H9 (cell line): ENCODE measurements around the gene CNBD2. TPM values are rescaled to one million over a fixed set of nuclear protein-coding genes. Genes with fewer than 3 reads are reported as not detected.

Experiments used
- DNase-seq: peaks from one replicate; pipeline ENCODE4 v3.0.0-alpha.2; 2017
- H2AFZ ChIP-seq: one replicate; pipeline ENCODE4 v1.6.1; 2013; ENCODE audit warnings: mild to moderate bottlenecking, low read length, control low read depth, moderate library complexity
- H2AK5ac ChIP-seq: 2 replicates; pipeline ENCODE4 v1.6.1; 2013; ENCODE audit warnings: low read length, control low read depth, mixed read lengths; ENCODE audit not compliant: insufficient read length
- H2BK120ac ChIP-seq: one replicate; pipeline ENCODE4 v1.6.1; 2013; ENCODE audit warnings: low read depth, mild to moderate bottlenecking, low read length, control low read depth, inconsistent platforms; ENCODE audit not compliant: poor library complexity, severe bottlenecking
- H2BK12ac ChIP-seq: 2 replicates; pipeline ENCODE4 v1.6.1; 2013; ENCODE audit warnings: low read length, control low read depth, mixed read lengths, low read depth; ENCODE audit not compliant: insufficient read length
- H2BK15ac ChIP-seq: 2 replicates; pipeline ENCODE4 v1.6.1; 2013; ENCODE audit warnings: low read depth, low read length, control low read depth
- H2BK20ac ChIP-seq: one replicate; pipeline ENCODE4 v1.6.1; 2013; ENCODE audit warnings: low read depth, mild to moderate bottlenecking, low read length, control low read depth, inconsistent platforms; ENCODE audit not compliant: poor library complexity, severe bottlenecking
- H2BK5ac ChIP-seq: 2 replicates; pipeline ENCODE4 v1.6.1; 2013; ENCODE audit warnings: low read length, control low read depth, mixed read lengths; ENCODE audit not compliant: insufficient read length
- H3K14ac ChIP-seq: 2 replicates; pipeline ENCODE4 v1.6.1; 2013; ENCODE audit warnings: low read length, control low read depth; ENCODE audit not compliant: insufficient read depth
- H3K18ac ChIP-seq: 2 replicates; pipeline ENCODE4 v1.6.1; 2013; ENCODE audit warnings: low read depth, mild to moderate bottlenecking, mixed read lengths, low read length, control low read depth; ENCODE audit not compliant: insufficient read length
- H3K23ac ChIP-seq: 2 replicates; pipeline ENCODE4 v1.6.1; 2013; ENCODE audit warnings: low read length, control low read depth, mixed read lengths, low read depth; ENCODE audit not compliant: insufficient read length
- H3K23me2 ChIP-seq: 2 replicates; pipeline ENCODE4 v1.6.1; 2013; ENCODE audit warnings: low read depth, mild to moderate bottlenecking, mixed read lengths, low read length, control low read depth; ENCODE audit not compliant: insufficient read length, poor library complexity, severe bottlenecking
- H3K27ac ChIP-seq: 2 replicates; pipeline ENCODE4 v1.5.1; 2013; ENCODE audit warnings: low read length, control low read depth, mixed read lengths, low read depth; ENCODE audit not compliant: insufficient read length
- H3K27me3 ChIP-seq: 2 replicates; pipeline ENCODE4 v1.6.1; 2013; ENCODE audit warnings: low read length, control low read depth, inconsistent platforms; ENCODE audit not compliant: insufficient read depth
- H3K4ac ChIP-seq: 2 replicates; pipeline ENCODE4 v1.6.1; 2013; ENCODE audit warnings: low read depth, mild to moderate bottlenecking, control low read depth, inconsistent platforms, low read length, moderate library complexity
- H3K4me1 ChIP-seq: 2 replicates; pipeline ENCODE4 v1.6.1; 2013; ENCODE audit warnings: low read length, control low read depth, inconsistent platforms; ENCODE audit not compliant: insufficient read depth
- H3K4me2 ChIP-seq: 2 replicates; pipeline ENCODE4 v1.6.1; 2013; ENCODE audit warnings: low read length, control low read depth, mixed read lengths; ENCODE audit not compliant: insufficient read length, insufficient read depth
- H3K56ac ChIP-seq: 2 replicates; pipeline ENCODE4 v1.6.1; 2013; ENCODE audit warnings: low read depth, mild to moderate bottlenecking, mixed read lengths, low read length, control low read depth; ENCODE audit not compliant: insufficient read length
- H3K79me1 ChIP-seq: 2 replicates; pipeline ENCODE4 v1.6.1; 2013; ENCODE audit warnings: low read depth, mild to moderate bottlenecking, moderate library complexity, low read length, control low read depth, inconsistent platforms; ENCODE audit not compliant: insufficient read depth, poor library complexity, severe bottlenecking
- H3K79me2 ChIP-seq: 2 replicates; pipeline ENCODE4 v1.6.1; 2013; ENCODE audit warnings: low read length, control low read depth, inconsistent platforms; ENCODE audit not compliant: insufficient read depth
- H3K9ac ChIP-seq: 2 replicates; pipeline ENCODE4 v1.6.1; 2013; ENCODE audit warnings: low read length, control low read depth, mixed read lengths; ENCODE audit not compliant: insufficient read length; ENCODE audit errors: extremely low read depth
- H3K9me3 ChIP-seq: one replicate; pipeline ENCODE4 v1.6.1; 2013; ENCODE audit warnings: low read depth, low read length, inconsistent platforms; ENCODE audit not compliant: control insufficient read depth
- H3T11ph ChIP-seq: one replicate; pipeline ENCODE4 v1.6.1; 2013; ENCODE audit warnings: mild to moderate bottlenecking, low read length, control low read depth, inconsistent platforms
- H4K20me1 ChIP-seq: one replicate; pipeline ENCODE4 v1.6.1; 2013; ENCODE audit not compliant: control insufficient read depth, insufficient read length, insufficient read depth
- H4K5ac ChIP-seq: 2 replicates; pipeline ENCODE4 v1.6.1; 2013; ENCODE audit warnings: low read depth, mild to moderate bottlenecking, mixed read lengths, low read length, control low read depth; ENCODE audit not compliant: insufficient read length
- H4K8ac ChIP-seq: replicated peaks from 2 replicates; pipeline ENCODE4 v1.6.1; 2013; ENCODE audit warnings: low read length, control low read depth, mixed read lengths, low read depth; ENCODE audit not compliant: insufficient read length
- H4K91ac ChIP-seq: 2 replicates; pipeline ENCODE4 v1.6.1; 2013; ENCODE audit warnings: low read depth, mild to moderate bottlenecking, moderate library complexity, mixed read lengths, low read length, control low read depth; ENCODE audit not compliant: insufficient read length
- H3K27ac Mint-ChIP-seq, 3 experiments: 2 replicates in 2 of 3; 3 replicates in 1 of 3; pipeline ENCODE4 v1.8.0; 2020 to 2021; ENCODE audit warnings: mixed read lengths in 3 of 3, mild to moderate bottlenecking in 1 of 3, moderate library complexity in 1 of 3
- H3K27me3 Mint-ChIP-seq: 2 replicates; pipeline ENCODE4 v1.8.0; 2021; ENCODE audit warnings: low read depth, mild to moderate bottlenecking, moderate library complexity, mixed read lengths
- H3K36me3 Mint-ChIP-seq, 3 experiments: 2 replicates in 2 of 3; 3 replicates in 1 of 3; pipeline ENCODE4 v1.8.0; 2020 to 2021; ENCODE audit warnings: low read depth in 3 of 3, mixed read lengths in 3 of 3; ENCODE audit not compliant: insufficient read depth in 1 of 3
- H3K4me1 Mint-ChIP-seq, 2 experiments: 2 replicates each; pipeline ENCODE4 v1.8.0; 2020; ENCODE audit warnings: mixed read lengths in 2 of 2
- H3K4me3 Mint-ChIP-seq, 2 experiments: 2 replicates in 1 of 2; 3 replicates in 1 of 2; pipeline ENCODE4 v1.8.0; 2020 to 2021; ENCODE audit warnings: mild to moderate bottlenecking in 2 of 2, mixed read lengths in 2 of 2, moderate library complexity in 1 of 2
- H3K9me3 Mint-ChIP-seq, 2 experiments: 2 replicates in 1 of 2; 3 replicates in 1 of 2; pipeline ENCODE4 v1.8.0; 2020; ENCODE audit warnings: mild to moderate bottlenecking in 2 of 2, mixed read lengths in 2 of 2, moderate library complexity in 1 of 2
- CTCF ChIP-seq: fragments of 200-600 bp; sonication (generic); conservative IDR thresholded peaks from 3 replicates; pipeline ENCODE4 v1.8.0; 2021; ENCODE audit warnings: antibody characterized with exemption, mild to moderate bottlenecking
- total RNA-seq: library from RNA; stranded (reverse); gene quantifications from 2 replicates; pipeline ENCODE4 v1.2.1, GENCODE V29; 2021

CNBD2 gene
- total RNA-seq, 1 experiment from 2014 or later: 3.1 TPM

GRCh38 chr20:36002855-36003254 lies 34.5 kb downstream of the CNBD2 start:
- Histone ChIP-seq H3K27me3 (no peaks in the 10 kb centered on the region), H3K9me3 (peaks cover 10% of the 10 kb centered on the region), H3K79me2 (no peaks in the 10 kb centered on the region), H2AK5ac (no peak overlapping the region), H3K4me1 (no peaks in the 10 kb centered on the region), H3K23ac (no peak overlapping the region), H3K4ac (no peak overlapping the region), H3K56ac (no peak overlapping the region), H3K4me2 (no peak overlapping the region), H3K79me1 (no peaks in the 10 kb centered on the region), H3K27ac (no peak overlapping the region), H2BK12ac (no peak overlapping the region), H3K18ac (no peak overlapping the region), H3T11ph (no peak overlapping the region), H3K23me2 (no peaks in the 10 kb centered on the region), H4K20me1 (no peaks in the 10 kb centered on the region), H2BK120ac (no peak overlapping the region), H3K9ac (no peak overlapping the region), H2AFZ (no peak overlapping the region), H2BK5ac (no peak overlapping the region), H4K8ac (no peak overlapping the region), H2BK20ac (no peak overlapping the region), H3K14ac (no peak overlapping the region), H2BK15ac (no peak overlapping the region), H4K91ac (no peak overlapping the region), H4K5ac (no peak overlapping the region)
- Mint-ChIP-seq H3K9me3 (peaks cover 26 to 30% of the 10 kb centered on the region in 2 experiments), H3K27me3 (peaks cover 10% of the 10 kb centered on the region), H3K27ac (no peak overlapping the region), H3K36me3 (peaks cover 2 to 12% (median 9%) of the 10 kb centered on the region in 3 experiments; a peak in 5 of 7 replicates), H3K4me1 (no peaks in the 10 kb centered on the region), H3K4me3 (no peak overlapping the region)
- DNase-seq: no peak
- no peak for TF ChIP-seq CTCF
